Uterus (tissue), 2 donors: ENCODE results near the gene CEP250.

Experiments used
- CTCF ChIP-seq, 4 experiments: fragments of 200-600 bp in 2 of 4; fragments of 450-650 bp in 2 of 4; sonication (generic) in 2 of 4; IDR thresholded peaks; one replicate each; pipeline ENCODE4 v1.5.1; 2016 to 2019; ENCODE audit warnings: antibody characterized with exemption in 4 of 4, mild to moderate bottlenecking in 2 of 4, moderate library complexity in 1 of 4
- POLR2A ChIP-seq, 2 donors: fragments of 450-650 bp; IDR thresholded peaks; one replicate each; pipeline ENCODE4 v1.6.1; 2016; ENCODE audit warnings: antibody characterized with exemption in 2 of 2, mild to moderate bottlenecking in 1 of 2, moderate library complexity in 1 of 2

DNA sequence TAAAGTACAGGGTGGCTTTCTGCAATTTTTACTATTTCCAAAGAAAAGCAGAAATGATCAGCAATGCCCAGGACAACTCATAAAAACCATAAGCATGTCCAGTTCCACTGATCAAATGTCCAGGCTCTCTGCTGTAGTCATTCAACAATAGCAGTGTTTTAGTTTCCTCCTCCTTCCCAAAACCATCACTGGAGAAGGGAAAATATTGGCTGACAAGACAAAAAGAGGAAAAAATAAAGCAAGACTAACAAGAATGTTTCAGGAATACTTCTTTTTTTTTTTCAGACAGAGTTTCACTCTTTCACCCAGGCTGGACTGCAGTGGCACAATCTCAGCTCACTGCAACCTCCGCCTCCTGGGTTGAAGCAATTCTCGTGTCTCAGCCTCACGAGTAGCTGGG, 45.9 kb upstream of the CEP250 start:
- TF ChIP-seq CTCF (IDR thresholded peaks at IDR 0.05) (no peak), POLR2A (IDR thresholded peaks at IDR 0.05) (no peak)
